H1 (cell line): Measurements from ENCODE around the gene TMEM178B. TPM values are rescaled to one million over a fixed set of nuclear protein-coding genes. Genes with fewer than 3 reads are reported as not detected.

Experiments
- RAD21 ChIP-seq, 2 experiments: IDR thresholded peaks in 1 of 2; conservative IDR thresholded peaks in 1 of 2; 2 replicates each; pipeline ENCODE4 v1.6.1; 2011; ENCODE audit warnings: low read depth in 2 of 2, low read length in 2 of 2, improper control_type of control experiment in 1 of 2, inconsistent platforms in 1 of 2, mild to moderate bottlenecking in 1 of 2, moderate library complexity in 1 of 2
- RFX5 ChIP-seq: IDR thresholded peaks from 2 replicates; pipeline ENCODE4 v1.6.1; 2011; ENCODE audit warnings: low read depth, low read length, improper control_type of control experiment, borderline replicate concordance
- TCF12 ChIP-seq: IDR thresholded peaks from 2 replicates; pipeline ENCODE4 v1.6.1; 2011; ENCODE audit warnings: low read depth, mild to moderate bottlenecking, low read length
- YY1 ChIP-seq: IDR thresholded peaks from 2 replicates; pipeline ENCODE4 v1.6.1; 2011; ENCODE audit warnings: low read depth, mild to moderate bottlenecking, low read length
- polyA plus RNA-seq, 7 experiments: library from polyadenylated mRNA; depleted of rRNA in 3 of 7; stranded (reverse) in 5 of 7; unstranded in 2 of 7; fragments of >200 nt in 5 of 7; fragments of 200-250 nt in 2 of 7; gene quantifications; 1 replicate in 5 of 7; 2 replicates in 1 of 7; 4 replicates in 1 of 7; pipeline versions ENCODE4 v1.2.1 to v1.2.3, GENCODE V29; 2011 to 2013; ENCODE audit warnings: missing spikeins in 2 of 7, mixed read lengths in 2 of 7
- total RNA-seq: library from RNA; stranded (reverse); fragmentation: NEBNext Ultra II Directional; extraction: Animal tissue kit (Norgen Biotek cat#: 25700); gene quantifications from 2 replicates; pipeline ENCODE4 v1.2.1, GENCODE V29; 2021

Gene TMEM178B
- total and polyA plus RNA-seq, 2 of the 8 experiments (the other 6 are each of a cell fraction or from before 2014, with no cell fraction given): 5.3 to 18.1 TPM

- TF ChIP-seq YY1: no peak
- TF ChIP-seq TCF12: no peak
- no peak for TF ChIP-seq RFX5
- peak; percentile 26 to 38 for TF ChIP-seq RAD21 (IDR thresholded peaks at IDR 0.05 in 1 of 2, conservative IDR thresholded peaks at IDR 0.05 in 1 of 2; ENCODE audit: low read depth in 2 of 2, low read length in 2 of 2)
These were observed 261.3 kb downstream of the TMEM178B start (continued) for GRCh38 chr7:141335164-141335563.
